Endothelial cell of umbilical vein (primary cell): ENCODE results near the gene PDCL2. TPM values are rescaled to one million over a fixed set of nuclear protein-coding genes. Genes with fewer than 3 reads are reported as not detected.

Experiments
- BruUV-seq: library from RNA; stranded (reverse); fragments of 400-500 nt; replicated peaks from 2 replicates; lab custom pipeline; 2021; lab: Mats Ljungman, UMichigan
- CTCF ChIA-PET: fragments of 300-600, 350-600 bp; sonication (Branson Sonifier 250); formaldehyde crosslinking; loops from one replicate; lab custom pipeline; 2021; ENCODE audit warnings: antibody characterized with exemption, inconsistent platforms; lab: Charles Lee
- POLR2A ChIA-PET: fragments of 300-600, 350-600 bp; sonication (Branson Sonifier 250); formaldehyde crosslinking; loops from one replicate; lab custom pipeline; 2021; ENCODE audit warnings: antibody characterized with exemption, inconsistent platforms; lab: Charles Lee
- DNase-seq: peaks from one replicate; pipeline ENCODE4 v3.0.0-alpha.2; 2011; ENCODE audit warnings: low read depth, low spot score
- FAIRE-seq: peaks from 2 replicates; lab custom pipeline; 2011; peaks lifted over from hg19 to GRCh38; lab: Jason Lieb, UNC
- H2AFZ ChIP-seq: 2 replicates; pipeline ENCODE4 v1.6.0; 2012; ENCODE audit warnings: low read depth, low read length, control low read depth, inconsistent platforms
- H3K27ac ChIP-seq: 2 replicates; pipeline ENCODE4 v1.5.1; 2011; ENCODE audit warnings: low read depth, mild to moderate bottlenecking, control low read depth, low read length, moderate library complexity; ENCODE audit not compliant: insufficient read depth
- H3K27me3 ChIP-seq, 2 experiments: 2 replicates each; pipeline versions ENCODE4 v1.6.0 to v1.6.1; 2011; ENCODE audit warnings: low read length in 2 of 2, mixed read lengths in 1 of 2; ENCODE audit not compliant: control insufficient read depth in 2 of 2, insufficient read depth in 2 of 2
- H3K36me3 ChIP-seq, 2 experiments: 2 replicates in 1 of 2; 3 replicates in 1 of 2; pipeline ENCODE4 v1.5.1; 2011; ENCODE audit warnings: low read length in 2 of 2, mild to moderate bottlenecking in 1 of 2, moderate library complexity in 1 of 2; ENCODE audit not compliant: control insufficient read depth in 2 of 2, insufficient read depth in 2 of 2; ENCODE audit errors: extremely low read depth in 1 of 2
- H3K4me1 ChIP-seq: 3 replicates; pipeline ENCODE4 v1.5.1; 2011; ENCODE audit warnings: mild to moderate bottlenecking, low read length; ENCODE audit not compliant: control insufficient read depth, insufficient read depth; ENCODE audit errors: extremely low read depth
- H3K4me2 ChIP-seq: 2 replicates; pipeline ENCODE4 v1.6.1; 2011; ENCODE audit warnings: low read length, control low read depth, mixed read lengths; ENCODE audit not compliant: insufficient read depth
- H3K4me3 ChIP-seq, 3 experiments: fragments of 200-600 bp in 1 of 3; sonication (generic), shearing (Covaris generic) in 1 of 3; replicated peaks in 1 of 3; 2 replicates each; pipeline ENCODE4 v1.5.1; 2011 to 2016; ENCODE audit warnings: control low read depth in 3 of 3, low read length in 3 of 3, mild to moderate bottlenecking in 2 of 3, inconsistent platforms in 1 of 3, low read depth in 1 of 3, moderate library complexity in 1 of 3; ENCODE audit not compliant: insufficient read depth in 1 of 3
- H3K79me2 ChIP-seq: 2 replicates; pipeline ENCODE4 v1.6.0; 2012; ENCODE audit warnings: low read length, inconsistent platforms; ENCODE audit not compliant: control insufficient read depth, insufficient read depth
- H3K9ac ChIP-seq: replicated peaks from 2 replicates; pipeline ENCODE3; 2011; ENCODE audit warnings: low read length, control low read depth; ENCODE audit not compliant: insufficient read depth; ENCODE audit errors: extremely low read depth
- H3K9me1 ChIP-seq: replicated peaks from 3 replicates; pipeline ENCODE4 v1.6.0; 2011; ENCODE audit warnings: mild to moderate bottlenecking, low read length; ENCODE audit not compliant: control insufficient read depth, insufficient read depth; ENCODE audit errors: extremely low read depth
- H3K9me3 ChIP-seq: replicated peaks from 2 replicates; pipeline ENCODE4 v1.5.1; 2012; ENCODE audit warnings: low read length, inconsistent platforms; ENCODE audit not compliant: control insufficient read depth, insufficient read depth
- H4K20me1 ChIP-seq: replicated peaks from 2 replicates; pipeline ENCODE3; 2011; ENCODE audit warnings: mild to moderate bottlenecking, low read length; ENCODE audit not compliant: control insufficient read depth, insufficient read depth; ENCODE audit errors: extremely low read depth
- CTCF ChIP-seq, 2 donors: IDR thresholded peaks; 1 replicate in 1 of 2; 2 replicates in 1 of 2; pipeline ENCODE4 v1.5.1; 2011; ENCODE audit warnings: low read length in 2 of 2, mild to moderate bottlenecking in 2 of 2, moderate library complexity in 2 of 2, control low read depth in 1 of 2, inconsistent platforms in 1 of 2, low read depth in 1 of 2; ENCODE audit not compliant: insufficient read depth in 1 of 2; ENCODE audit errors: extremely low read depth in 1 of 2
- EZH2 ChIP-seq: IDR thresholded peaks from 2 replicates; pipeline ENCODE4 v1.6.1; 2012; ENCODE audit warnings: borderline replicate concordance, low read depth, mild to moderate bottlenecking, moderate library complexity, low read length, inconsistent platforms; ENCODE audit not compliant: severe bottlenecking
- FOS ChIP-seq: IDR thresholded peaks from 2 replicates; pipeline ENCODE4 v1.6.1; 2011; ENCODE audit warnings: mild to moderate bottlenecking, low read length, moderate library complexity, borderline replicate concordance; ENCODE audit not compliant: insufficient read depth
- GATA2 ChIP-seq: IDR thresholded peaks from 2 replicates; pipeline ENCODE4 v1.7.0; 2011; ENCODE audit warnings: low read depth, mild to moderate bottlenecking, moderate library complexity, mixed read lengths, low read length; ENCODE audit not compliant: insufficient read length, insufficient read depth
- JUN ChIP-seq: IDR thresholded peaks from 2 replicates; pipeline ENCODE4 v1.6.1; 2011; ENCODE audit warnings: borderline replicate concordance, low read depth; ENCODE audit not compliant: insufficient read length, insufficient read depth
- MAX ChIP-seq: IDR thresholded peaks from 2 replicates; pipeline ENCODE4 v1.6.1; 2011; ENCODE audit not compliant: insufficient read depth, insufficient read length
- MYC ChIP-seq: IDR thresholded peaks from one replicate; pipeline ENCODE4 v1.6.1; 2011; ENCODE audit warnings: mild to moderate bottlenecking, low read depth, low read length
- POLR2A ChIP-seq: IDR thresholded peaks from 2 replicates; pipeline ENCODE4 v1.6.1; 2012; ENCODE audit warnings: low read depth, mild to moderate bottlenecking, control low read depth, low read length
- POLR2AphosphoS5 ChIP-seq: IDR thresholded peaks from 2 replicates; pipeline ENCODE4 v1.6.1; 2012; ENCODE audit warnings: low read depth, mild to moderate bottlenecking, control low read depth, low read length, moderate library complexity; ENCODE audit not compliant: insufficient read depth
- dilution Hi-C: fragments of 300-500 bp; cut with MboI; formaldehyde crosslinking; loops from one replicate; pipeline ENCODE4 v1.15.0; 2019; ENCODE audit warnings: low sequenced_read_pairs; ENCODE audit not compliant: extremely low pct_ligation_motif_present
- intact Hi-C: fragments of 100-400 bp; cut with micrococcal nuclease; formaldehyde crosslinking; loops from one replicate; pipeline ENCODE4 v1.10.0; 2022
- polyA plus RNA-seq, 4 experiments: library from polyadenylated mRNA; depleted of rRNA in 3 of 4; stranded (reverse) in 3 of 4; unstranded in 1 of 4; fragments of >200 nt; gene quantifications; 2 replicates each; pipeline versions ENCODE4 v1.2.1 to v1.2.3, GENCODE V29; 2011 to 2012; ENCODE audit warnings: missing spikeins in 1 of 4
- total RNA-seq: library from RNA; stranded (reverse); gene quantifications from 2 replicates; pipeline ENCODE4 v1.2.3, GENCODE V29; 2021

The PDCL2 gene
- total and polyA plus RNA-seq, 2 donors (not counting 3 experiments of a cell fraction or from before 2014, with no cell fraction given) = not detected

GRCh38 chr4:55538531-55538930 is 53.5 kb downstream of the PDCL2 start:
- Histone ChIP-seq H3K79me2 (peaks cover 69% of the 10 kb centered on the region), H2AFZ (no peak overlapping the region), H3K36me3 (peaks cover 0 to 2% of the 10 kb centered on the region in 2 experiments), H3K4me1 (no peaks in the 10 kb centered on the region), H3K4me2 (no peak overlapping the region), H3K9ac (no peak overlapping the region), H4K20me1 (no peaks in the 10 kb centered on the region), H3K27me3 (no peaks in the 10 kb centered on the region), H3K4me3 (no peak overlapping the region), H3K9me1 (no peaks in the 10 kb centered on the region), H3K9me3 (no peaks in the 10 kb centered on the region), H3K27ac (no peak overlapping the region)
- intact Hi-C loops (no loop called here), dilution Hi-C loops (no loop called here)
- no peak for TF ChIP-seq GATA2
- TF ChIP-seq MYC = no peak
- no peak for TF ChIP-seq JUN
- no peak for TF ChIP-seq MAX
- no peak for TF ChIP-seq FOS
- TF ChIP-seq POLR2AphosphoS5 = no peak
- TF ChIP-seq CTCF (IDR thresholded peaks at IDR 0.05; ENCODE audit: extremely low read depth in 1 of 2, insufficient read depth in 1 of 2, low read depth in 1 of 2, low read length in 2 of 2) = no peak
- no peak for TF ChIP-seq EZH2
- no peak for TF ChIP-seq POLR2A
- BruUV-seq = no TSS peak
- DNase-seq (no peak), FAIRE-seq (no peak)
- ChIA-PET CTCF (no interaction called here), POLR2A (interaction anchor here (0.7 kb wide), 1 partner anchor 13 kb away, joined by 3 read pairs; no protein-coding TSS in a partner anchor)
